HCT116 (cell line): Measurements from ENCODE around the gene CLPSL1.

Experiments
- CEBPB ChIP-seq: IDR thresholded peaks from 2 replicates; pipeline ENCODE4 v1.6.1; 2012; ENCODE audit warnings: low read depth
- CTCF ChIP-seq, 3 experiments: fragments of 200-600 bp in 1 of 3; sonication (generic) in 1 of 3; IDR thresholded peaks in 2 of 3; conservative IDR thresholded peaks in 1 of 3; 2 replicates each; pipeline ENCODE4 v1.5.1; 2012 to 2017; ENCODE audit warnings: low read depth in 2 of 3, low read length in 2 of 3, antibody characterized with exemption in 1 of 3, borderline replicate concordance in 1 of 3, control low read depth in 1 of 3, mild to moderate bottlenecking in 1 of 3, mixed read lengths in 1 of 3, mixed run types in 1 of 3, moderate library complexity in 1 of 3; ENCODE audit not compliant: insufficient read depth in 1 of 3
- EZH2 ChIP-seq: fragments of 200-600 bp; sonication (generic); IDR thresholded peaks from 2 replicates; pipeline ENCODE4 v1.6.1; 2017; ENCODE audit warnings: antibody characterized with exemption, mixed run types
- EZH2phosphoT487 ChIP-seq: fragments of 200-600 bp; IDR thresholded peaks from 2 replicates; pipeline ENCODE4 v1.6.1; 2018; ENCODE audit warnings: antibody characterized with exemption, borderline replicate concordance
- JUND ChIP-seq: IDR thresholded peaks from 2 replicates; pipeline ENCODE4 v1.6.1; 2012
- MAX ChIP-seq: IDR thresholded peaks from 2 replicates; pipeline ENCODE4 v1.6.1; 2012
- POLR2A ChIP-seq: IDR thresholded peaks from 2 replicates; pipeline ENCODE4 v1.7.0; 2011; ENCODE audit warnings: borderline replicate concordance; ENCODE audit not compliant: insufficient read depth, insufficient read length; ENCODE audit errors: extremely low read depth
- POLR2AphosphoS5 ChIP-seq: IDR thresholded peaks from 2 replicates; pipeline ENCODE4 v1.6.1; 2011; ENCODE audit warnings: mild to moderate bottlenecking, low read depth, low read length, moderate library complexity
- REST ChIP-seq: IDR thresholded peaks from 2 replicates; pipeline ENCODE4 v1.6.1; 2012; ENCODE audit warnings: low read depth
- SIN3A ChIP-seq: IDR thresholded peaks from 2 replicates; pipeline ENCODE4 v1.6.1; 2012; ENCODE audit warnings: low read depth
- TCF7L2 ChIP-seq: IDR thresholded peaks from 2 replicates; pipeline ENCODE4 v1.7.0; 2011; ENCODE audit warnings: borderline replicate concordance, inconsistent platforms; ENCODE audit not compliant: insufficient read depth, insufficient read length; ENCODE audit errors: extremely low read depth
- ZFX ChIP-seq: fragments of 450-650 bp; IDR thresholded peaks from 2 replicates; pipeline ENCODE4 v1.6.1; 2017
- ZNF274 ChIP-seq: fragments of 200-500 bp; sonication (Bioruptor generic); IDR thresholded peaks from 2 replicates; pipeline ENCODE4 v1.6.1; 2014; ENCODE audit warnings: mild to moderate bottlenecking, low read depth, low read length, inconsistent platforms

GRCh38 chr6:35775031-35775430, 5.8 kb upstream of the CLPSL1 start:
- TF ChIP-seq CTCF (IDR thresholded peaks at IDR 0.05 in 2 of 3, conservative IDR thresholded peaks at IDR 0.05 in 1 of 3; ENCODE audit: borderline replicate concordance in 1 of 3, insufficient read depth in 1 of 3, low read depth in 2 of 3, low read length in 2 of 3) (no peak), CEBPB (no peak), REST (no peak), ZNF274 (no peak), POLR2AphosphoS5 (no peak), EZH2phosphoT487 (no peak), MAX (no peak), SIN3A (no peak), POLR2A (no peak), EZH2 (no peak), JUND (no peak), TCF7L2 (no peak), ZFX (no peak)
